IMR-90 (cell line): ENCODE measurements around the gene AGBL1. TPM values are rescaled to one million over a fixed set of nuclear protein-coding genes. Genes with fewer than 3 reads are reported as not detected.

ENCODE experiments used
- ATAC-seq: fragments of 200-7000 bp; cut with Tn5 transposase; 2 replicates; pipeline ENCODE4 v1.9.1; 2020; ENCODE audit warnings: low read depth, mild to moderate bottlenecking, moderate library complexity
- BruUV-seq: library from RNA; stranded (reverse); fragments of 400-500 nt; replicated peaks from 2 replicates; lab custom pipeline; 2021; lab: Mats Ljungman, UMichigan
- CTCF ChIA-PET: fragments of 300-600 bp; formaldehyde crosslinking; extraction: SDS; loops from one replicate; lab custom pipeline; 2021; ENCODE audit warnings: antibody characterized with exemption; lab: Yijun Ruan, JAX
- POLR2A ChIA-PET: fragments of 300-600 bp; sonication (Branson Sonifier 250); formaldehyde crosslinking; loops from one replicate; lab custom pipeline; 2022; ENCODE audit warnings: antibody characterized with exemption; ENCODE audit not compliant: unreplicated experiment; lab: Charles Lee
- DNase-seq: peaks from one replicate; pipeline ENCODE4 v3.0.0; 2013
- H2AFZ ChIP-seq: replicated peaks from 2 replicates; pipeline ENCODE3; 2013; ENCODE audit warnings: low read length, mild to moderate bottlenecking; ENCODE audit not compliant: poor library complexity
- H2AK5ac ChIP-seq: 2 replicates; pipeline ENCODE4 v1.6.1; 2013; ENCODE audit warnings: low read depth, low read length, inconsistent platforms
- H2AK9ac ChIP-seq: replicated peaks from 2 replicates; pipeline ENCODE3; 2013; ENCODE audit warnings: mild to moderate bottlenecking, low read depth, low read length, moderate library complexity; ENCODE audit not compliant: poor library complexity
- H2BK120ac ChIP-seq: 2 replicates; pipeline ENCODE4 v1.6.1; 2013; ENCODE audit warnings: low read depth, low read length, inconsistent platforms
- H2BK15ac ChIP-seq: 3 replicates; pipeline ENCODE4 v1.6.1; 2013; ENCODE audit warnings: low read depth, low read length, inconsistent platforms
- H2BK20ac ChIP-seq: 2 replicates; pipeline ENCODE4 v1.6.1; 2013; ENCODE audit warnings: low read depth, mild to moderate bottlenecking, inconsistent platforms, low read length, moderate library complexity
- H2BK5ac ChIP-seq: 2 replicates; pipeline ENCODE4 v1.6.1; 2013; ENCODE audit warnings: mild to moderate bottlenecking, low read depth, low read length, inconsistent platforms; ENCODE audit not compliant: poor library complexity, severe bottlenecking
- H3K14ac ChIP-seq: replicated peaks from 2 replicates; pipeline ENCODE4 v1.6.1; 2013; ENCODE audit warnings: low read depth, low read length, inconsistent platforms
- H3K18ac ChIP-seq: 2 replicates; pipeline ENCODE4 v1.6.1; 2013; ENCODE audit warnings: low read depth, low read length, control low read depth
- H3K23ac ChIP-seq: 2 replicates; pipeline ENCODE4 v1.6.1; 2013; ENCODE audit warnings: low read depth, low read length, inconsistent platforms
- H3K27ac ChIP-seq: 2 replicates; pipeline ENCODE4 v1.5.1; 2013; ENCODE audit warnings: mild to moderate bottlenecking, control low read depth, low read length; ENCODE audit not compliant: insufficient read depth
- H3K27me3 ChIP-seq: 2 replicates; pipeline ENCODE4 v1.6.1; 2013; ENCODE audit warnings: low read length; ENCODE audit not compliant: control insufficient read depth, insufficient read depth
- H3K36me3 ChIP-seq: 2 replicates; pipeline ENCODE4 v1.6.1; 2013; ENCODE audit warnings: low read length, mixed read lengths; ENCODE audit not compliant: control insufficient read depth, insufficient read depth
- H3K4ac ChIP-seq: 2 replicates; pipeline ENCODE4 v1.6.1; 2013; ENCODE audit warnings: low read depth, low read length, inconsistent platforms
- H3K4me1 ChIP-seq: 2 replicates; pipeline ENCODE4 v1.6.1; 2013; ENCODE audit warnings: low read length, mixed read lengths; ENCODE audit not compliant: control insufficient read depth, insufficient read depth
- H3K4me2 ChIP-seq: 2 replicates; pipeline ENCODE4 v1.6.1; 2013; ENCODE audit warnings: low read depth, mild to moderate bottlenecking, control low read depth, low read length, moderate library complexity
- H3K4me3 ChIP-seq: 2 replicates; pipeline ENCODE4 v1.5.1; 2013; ENCODE audit warnings: low read depth, mild to moderate bottlenecking, control low read depth, low read length, moderate library complexity; ENCODE audit not compliant: insufficient read depth
- H3K56ac ChIP-seq: 2 replicates; pipeline ENCODE4 v1.6.1; 2013; ENCODE audit warnings: low read length, inconsistent platforms; ENCODE audit not compliant: insufficient read depth; ENCODE audit errors: extremely low read depth
- H3K79me1 ChIP-seq, 2 experiments: 2 replicates each; pipeline ENCODE4 v1.6.1; 2013; ENCODE audit warnings: low read length in 2 of 2, inconsistent platforms in 1 of 2, low read depth in 1 of 2
- H3K9ac ChIP-seq: 2 replicates; pipeline ENCODE4 v1.6.1; 2013; ENCODE audit warnings: low read depth, low read length, control low read depth
- H3K9me1 ChIP-seq: 2 replicates; pipeline ENCODE4 v1.6.1; 2013; ENCODE audit warnings: low read length, inconsistent platforms; ENCODE audit not compliant: insufficient read depth
- H3K9me3 ChIP-seq: 2 replicates; pipeline ENCODE4 v1.6.1; 2013; ENCODE audit warnings: low read length; ENCODE audit not compliant: control insufficient read depth, insufficient read depth
- H4K20me1 ChIP-seq: 2 replicates; pipeline ENCODE4 v1.6.1; 2013; ENCODE audit warnings: low read length, inconsistent platforms; ENCODE audit not compliant: insufficient read depth
- H4K5ac ChIP-seq: 2 replicates; pipeline ENCODE4 v1.6.1; 2013; ENCODE audit warnings: mild to moderate bottlenecking, low read depth, low read length, control low read depth
- H4K8ac ChIP-seq, 2 experiments: 2 replicates each; pipeline ENCODE4 v1.6.1; 2013; ENCODE audit warnings: low read depth in 2 of 2, low read length in 2 of 2, control low read depth in 1 of 2, inconsistent platforms in 1 of 2
- H4K91ac ChIP-seq: 2 replicates; pipeline ENCODE4 v1.6.1; 2013; ENCODE audit warnings: low read depth, low read length, inconsistent platforms; ENCODE audit not compliant: insufficient read depth
- RAD21 ChIP-seq: IDR thresholded peaks from 2 replicates; pipeline ENCODE4 v1.6.1; 2012; ENCODE audit warnings: low read length, improper control_type of control experiment
- RCOR1 ChIP-seq: IDR thresholded peaks from 2 replicates; pipeline ENCODE4 v1.6.1; 2012; ENCODE audit warnings: mild to moderate bottlenecking, low read length, improper control_type of control experiment; ENCODE audit not compliant: insufficient replicate concordance
- WGBS, 2 experiments: methylation state at CpG; one replicate each; pipeline versions ENCODE4 v1.1.5 to v1.1.7; 2013; ENCODE audit warnings: missing lambda C conversion rate in 2 of 2; ENCODE audit not compliant: insufficient read length in 1 of 2; ENCODE audit errors: extremely low coverage in 2 of 2; 5-methylcytosine and 5-hydroxymethylcytosine counted together
- dilution Hi-C: fragments of 300-500 bp; cut with HindIII; formaldehyde crosslinking; loops from one replicate; pipeline ENCODE4 v1.14.3; 2018; ENCODE audit warnings: low sequenced_read_pairs; ENCODE audit not compliant: unreplicated experiment
- in situ Hi-C: fragments of 300-500 bp; cut with MboI; formaldehyde crosslinking; loops from 3 replicates; pipeline ENCODE4 v1.14.3; 2019; ENCODE audit warnings: low sequenced_read_pairs, inconsistent platforms, mixed read lengths
- intact Hi-C: fragments of 100-400 bp; cut with micrococcal nuclease; formaldehyde crosslinking; loops from 2 replicates; pipeline ENCODE4 v1.10.0; 2022
- polyA plus RNA-seq, 3 experiments: library from polyadenylated mRNA; depleted of rRNA; stranded (reverse); fragments of >200 nt; gene quantifications; 2 replicates each; pipeline ENCODE4 v1.2.3, GENCODE V29; 2012; ENCODE audit warnings: low replicate concordance in 1 of 3
- total RNA-seq: library from RNA; depleted of rRNA; stranded (reverse); fragments of >200 nt; gene quantifications from 2 replicates; pipeline ENCODE4 v1.2.3, GENCODE V29; 2012

Gene AGBL1
- total and polyA plus RNA-seq, 2 of the 4 experiments (the other 2 are of a cell fraction): not detected

GRCh38 chr15:86054338-86054737, 25.3 kb upstream of the AGBL1 start:
- Histone ChIP-seq H3K4me1 (no peaks in the 10 kb centered on the region), H3K36me3 (no peaks in the 10 kb centered on the region), H2BK120ac (no peak overlapping the region), H3K9me1 (no peaks in the 10 kb centered on the region), H3K18ac (no peak overlapping the region), H3K14ac (no peak overlapping the region), H3K4me3 (no peak overlapping the region), H3K56ac (no peak overlapping the region), H2BK20ac (no peak overlapping the region), H2BK5ac (no peak overlapping the region), H2AFZ (no peak overlapping the region), H3K9ac (no peak overlapping the region), H2BK15ac (no peak overlapping the region), H3K23ac (no peak overlapping the region), H3K79me1 (no peaks in the 10 kb centered on the region), H3K4me2 (no peak overlapping the region), H3K4ac (no peak overlapping the region), H4K20me1 (no peaks in the 10 kb centered on the region), H4K5ac (no peak overlapping the region), H4K8ac (no peak overlapping the region), H3K27ac (no peak overlapping the region), H3K9me3 (peaks cover 15% of the 10 kb centered on the region; the same call in 1 of the 2 replicates), H2AK5ac (no peak overlapping the region), H4K91ac (no peak overlapping the region), H2AK9ac (no peak overlapping the region), H3K27me3 (no peaks in the 10 kb centered on the region)
- dilution Hi-C loops (no loop called here), in situ Hi-C loops (no loop called here), intact Hi-C loops (no loop called here)
- ChIA-PET POLR2A (no interaction called here), CTCF (no interaction called here)
- no peak for TF ChIP-seq RCOR1
- no peak for TF ChIP-seq RAD21
- no TSS peak for BruUV-seq
- DNase-seq (no peak), ATAC-seq (no peak)
- WGBS, 2 experiments: no CpG with 5 or more reads among the region's 6 CpGs
